NCI-H748 (cell line): ENCODE measurements around the gene CLECL1.
"Not testable (repeated sequence)": the region's sequence is repeated elsewhere in the genome, so short reads cannot be mapped to it uniquely, and the experiment has no call there.

Experiments
- DNase-seq: peaks from one replicate; lab custom pipeline; 2025; ENCODE audit not compliant: unreplicated experiment; lab: John Stamatoyannopoulos, UW

The CLECL1 gene

GRCh38 chr12:9752145-9752933 is 19.4 kb upstream of the CLECL1 start:
- no peak for DNase-seq

- peak; percentile 2 for DNase-seq
These were observed 18.6 kb upstream of the CLECL1 start for GRCh38 chr12:9751204-9752144.

- DNase-seq, result peak; percentile 60
These were observed 17.6 kb upstream of the CLECL1 start for GRCh38 chr12:9750276-9751203.

GRCh38 chr12:9749640-9750039 is 16.7 kb upstream of the CLECL1 start:
- DNase-seq, result no peak

GRCh38 chr12:9745199-9745598 is 12.3 kb upstream of the CLECL1 start:
- DNase-seq, result peak; percentile 1

GRCh38 chr12:9742661-9743060 is 9.8 kb upstream of the CLECL1 start:
- DNase-seq, result no peak

- no peak for DNase-seq
These were observed 8.8 kb upstream of the CLECL1 start for GRCh38 chr12:9741726-9742125.

- DNase-seq, result no peak
These were observed 7.3 kb upstream of the CLECL1 start for GRCh38 chr12:9740106-9740750.

GRCh38 chr12:9739404-9740105 is 6.7 kb upstream of the CLECL1 start:
- DNase-seq, result not testable (repeated sequence)

GRCh38 chr12:9738905-9739304 is 6.0 kb upstream of the CLECL1 start:
- not testable (repeated sequence) for DNase-seq

- no peak for DNase-seq
These were observed 4.2 kb upstream of the CLECL1 start for GRCh38 chr12:9736936-9737705.

GRCh38 chr12:9735601-9736000 is 2.7 kb upstream of the CLECL1 start:
- no peak for DNase-seq

GRCh38 chr12:9731797-9732196 is 1.1 kb downstream of the CLECL1 start:
- DNase-seq, result no peak

GRCh38 chr12:9731393-9731792 is 1.5 kb downstream of the CLECL1 start:
- DNase-seq, result no peak

- DNase-seq, result no peak
These were observed 2.3 kb downstream of the CLECL1 start for GRCh38 chr12:9730591-9730990.

- DNase-seq, result no peak
These were observed 2.9 kb downstream of the CLECL1 start for GRCh38 chr12:9730011-9730410.

- no peak for DNase-seq
These were observed 3.8 kb downstream of the CLECL1 start for GRCh38 chr12:9729082-9729481.

GRCh38 chr12:9727813-9728212 is 5.1 kb downstream of the CLECL1 start:
- DNase-seq, result no peak
